Activated gamma-delta T cell treated with anti-CD3 and anti-CD28 coated beads, Interleukin-2, amount 50 U/mL, for 16 hours (primary cell): ENCODE data around the gene MARCHF5.
A peak's percentile ranks its signal among the peaks of the same experiment; 100 is the strongest.

Experiments used
- DNase-seq: peaks from one replicate; pipeline ENCODE4 v3.0.0-alpha.2; 2020; ENCODE audit warnings: low read depth

MARCHF5 gene

DNA sequence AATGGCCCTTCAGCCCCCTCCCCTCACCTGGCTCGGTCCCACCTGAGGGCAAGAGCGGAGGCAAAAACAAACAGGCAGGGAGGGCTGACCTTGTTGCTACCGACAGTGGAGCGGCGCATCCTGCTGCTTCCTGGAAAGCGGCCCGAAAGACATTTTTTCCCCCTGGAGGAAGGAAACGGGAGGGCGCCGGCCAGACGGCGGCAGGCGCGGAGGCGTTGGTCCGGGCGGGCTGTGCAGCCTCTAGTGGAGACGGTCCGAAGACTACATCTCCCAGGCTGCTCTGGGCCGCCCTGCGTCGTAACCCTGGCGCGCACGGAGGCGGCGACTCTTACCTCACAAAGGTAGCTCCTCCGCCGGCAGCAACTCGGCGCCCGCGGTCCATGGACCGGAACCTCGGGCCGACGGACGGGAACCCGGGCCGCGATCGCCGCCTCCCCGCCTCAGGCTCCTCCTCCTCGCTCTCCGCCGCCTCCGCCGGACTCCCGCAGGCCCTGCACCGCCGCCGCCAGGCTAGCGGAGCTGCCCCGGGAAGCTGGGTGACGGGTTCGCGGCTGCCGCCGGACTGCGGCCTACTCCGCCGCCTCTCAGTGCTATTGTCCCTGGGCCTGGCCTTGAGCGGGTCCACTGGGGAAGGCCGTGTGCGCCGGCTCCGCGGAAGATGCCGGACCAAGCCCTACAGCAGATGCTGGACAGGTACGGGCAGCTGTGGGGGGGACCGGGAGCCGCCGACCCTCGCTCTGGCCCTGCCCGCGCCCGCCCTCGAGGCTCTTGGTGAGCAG, at the start of gene MARCHF5, which contains the start of gene CPEB3:
Gene MARCHF5, plus strand, starts transcription at position 331 of the 779 bp plus-strand sequence. Its CDS starts 328 bp downstream, at position 659.
Gene CPEB3, minus strand, starts transcription at position 242 of the 779 bp plus-strand sequence. CDS start 50,728 bp downstream, outside the sequence.
- DNase-seq = peak; percentile 86

DNA sequence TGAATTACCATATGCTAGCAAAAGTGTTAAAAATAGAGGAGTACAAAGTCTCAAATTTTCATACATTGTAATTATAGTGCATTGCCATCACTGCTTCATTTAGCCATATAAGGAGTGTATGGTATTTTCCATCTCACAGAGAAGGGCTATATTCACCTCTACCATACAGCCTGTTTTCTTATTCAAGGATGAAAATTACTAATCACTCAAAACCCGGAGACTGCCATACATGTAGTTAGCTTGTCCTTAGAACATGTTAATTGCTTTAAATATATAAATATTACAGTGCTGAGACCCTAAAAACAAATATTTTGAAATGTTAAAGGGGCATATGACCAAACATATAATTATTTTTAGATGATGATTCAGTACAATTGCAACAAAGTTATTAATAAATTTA, 49.5 kb upstream of the MARCHF5 start:
- DNase-seq = no peak

DNA sequence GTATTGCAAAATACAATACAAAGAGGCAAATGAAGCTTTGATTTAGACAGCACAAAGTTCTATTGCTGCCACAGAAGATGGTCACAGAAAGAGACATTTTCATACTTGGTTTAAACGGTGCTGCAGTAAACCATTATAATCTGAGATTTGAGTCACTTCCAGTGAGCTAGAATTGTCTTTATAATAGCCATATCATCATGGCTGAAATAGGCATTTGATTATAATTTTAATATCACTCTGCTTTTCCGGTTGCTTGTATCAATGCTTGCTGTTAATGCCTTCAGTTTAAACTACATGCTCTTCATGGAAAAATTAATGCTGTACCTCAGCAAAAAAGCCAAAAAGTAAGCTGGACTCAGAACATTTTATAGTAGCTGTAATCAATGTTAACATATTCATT, 48.6 kb upstream of the MARCHF5 start:
- DNase-seq = no peak

GRCh38 chr10:92242910-92243671, 47.9 kb upstream of the MARCHF5 start:
- no peak for DNase-seq

DNA sequence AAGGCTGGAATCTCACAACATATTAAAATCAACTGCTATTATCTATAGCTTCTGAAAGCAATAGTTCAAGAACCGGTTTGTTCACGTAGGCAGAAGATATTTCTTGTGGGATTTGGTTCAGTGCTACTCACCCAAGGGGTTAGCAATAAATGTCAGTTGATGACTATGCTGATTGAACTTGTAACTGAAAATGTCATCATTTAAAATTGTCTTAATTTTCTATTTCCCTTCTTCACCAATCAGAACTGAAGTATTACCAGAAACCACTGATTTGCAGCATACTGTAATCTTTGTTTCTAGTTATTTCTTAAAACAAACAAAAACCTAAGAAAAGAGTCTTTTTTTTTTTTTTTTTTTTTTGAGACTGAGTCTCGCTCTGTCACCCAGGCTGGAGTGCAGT, 46.2 kb upstream of the MARCHF5 start:
- no peak for DNase-seq

DNA sequence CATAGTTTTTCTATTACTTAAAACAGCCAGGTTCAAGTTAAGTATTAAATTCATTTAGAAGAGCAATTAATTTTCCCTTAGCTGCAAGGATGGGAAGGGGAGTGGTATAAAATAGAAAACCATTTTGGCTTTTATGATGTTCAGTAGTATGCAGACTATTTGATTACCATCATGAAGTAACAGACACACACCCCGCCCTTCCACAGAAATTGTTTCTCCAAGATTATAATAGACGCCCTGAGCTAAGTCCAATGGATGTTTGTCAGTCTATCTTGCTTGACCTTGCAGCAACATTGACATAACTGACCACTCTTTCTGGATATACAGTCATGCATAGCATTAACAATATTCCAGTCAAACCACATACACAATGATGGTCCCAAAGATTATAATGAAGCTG, 42.4 kb upstream of the MARCHF5 start:
- no peak for DNase-seq

DNA sequence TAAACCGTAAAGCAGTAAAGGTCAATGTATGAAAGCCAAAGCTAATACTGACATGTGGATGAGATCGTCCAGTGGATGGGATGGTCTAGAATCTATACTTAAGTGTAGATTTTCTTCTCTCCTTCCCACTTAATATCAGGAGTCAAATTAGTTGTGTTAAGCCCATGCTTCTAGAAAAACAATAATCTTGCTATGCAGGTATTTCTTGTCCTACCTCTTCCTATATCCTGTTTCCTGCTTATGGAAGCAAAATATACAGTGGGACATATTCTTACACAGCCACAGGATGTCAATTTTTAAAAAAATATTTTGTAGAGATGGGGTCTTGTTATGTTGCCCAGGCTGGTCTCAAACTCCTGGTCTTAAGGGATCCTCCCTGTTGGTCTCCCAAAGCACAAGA, 27.6 kb upstream of the MARCHF5 start:
- DNase-seq = no peak

DNA sequence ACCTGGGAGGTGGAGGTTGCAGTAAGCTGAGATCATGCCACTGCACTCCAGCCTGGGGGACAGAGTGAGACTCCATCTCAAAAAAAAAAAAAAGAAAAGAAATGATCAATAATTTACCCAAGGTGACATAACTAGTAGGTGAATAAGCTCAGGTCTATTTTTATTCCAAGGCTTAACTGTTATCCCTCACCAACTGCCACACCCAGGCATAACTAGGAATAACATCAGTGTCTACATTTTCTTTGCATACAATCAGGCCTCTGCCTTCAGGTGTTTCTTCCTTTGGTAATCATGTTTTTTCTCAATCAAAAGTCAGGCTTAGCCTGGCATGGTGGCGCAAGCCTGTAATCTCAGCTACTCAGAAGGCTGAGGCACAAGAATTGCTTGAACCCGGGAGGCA, 26.7 kb upstream of the MARCHF5 start:
- DNase-seq = no peak

- no peak for DNase-seq
These were observed 25.2 kb upstream of the MARCHF5 start for GRCh38 chr10:92265687-92266258.

DNA sequence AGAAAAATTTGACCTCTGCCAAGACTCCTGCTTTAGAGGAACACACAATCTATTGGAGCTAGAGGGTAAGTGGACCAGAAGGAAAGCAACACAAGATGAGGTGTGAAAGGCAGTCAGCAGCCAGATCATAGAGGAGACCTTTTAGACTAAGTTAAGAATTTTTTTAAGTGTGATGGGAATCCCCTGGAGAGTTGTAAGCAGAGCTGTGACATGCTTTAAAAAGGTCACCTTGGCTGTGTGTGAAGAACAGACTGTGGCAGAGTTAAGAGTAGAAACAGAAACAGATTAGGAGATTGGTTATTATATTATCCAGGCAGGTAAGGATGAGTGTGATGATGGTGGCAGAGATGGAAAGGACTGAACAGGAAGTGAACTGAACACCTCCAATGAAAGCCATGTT, 23.6 kb upstream of the MARCHF5 start:
- DNase-seq = no peak

DNA sequence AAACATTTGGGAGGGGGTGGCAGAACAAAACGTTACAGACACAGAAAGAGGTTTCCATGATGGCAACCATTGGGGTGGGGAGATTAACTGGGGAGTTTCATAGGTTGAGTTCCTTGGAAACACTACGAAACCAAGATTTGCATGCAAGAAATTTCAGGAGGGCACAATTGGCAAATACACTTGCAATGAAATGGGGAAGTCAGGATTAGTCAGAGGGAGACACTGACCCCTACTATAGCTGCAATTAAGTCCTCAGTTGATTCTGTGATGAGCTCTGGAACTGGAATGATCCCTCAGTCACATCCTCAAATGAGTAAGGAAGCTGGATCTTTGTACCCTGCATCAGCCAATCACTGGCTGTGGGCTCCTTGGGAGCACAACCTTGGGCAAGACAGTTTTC, 22.2 kb upstream of the MARCHF5 start:
- no peak for DNase-seq

- no peak for DNase-seq
These were observed 16.9 kb upstream of the MARCHF5 start for GRCh38 chr10:92274071-92274470.

DNA sequence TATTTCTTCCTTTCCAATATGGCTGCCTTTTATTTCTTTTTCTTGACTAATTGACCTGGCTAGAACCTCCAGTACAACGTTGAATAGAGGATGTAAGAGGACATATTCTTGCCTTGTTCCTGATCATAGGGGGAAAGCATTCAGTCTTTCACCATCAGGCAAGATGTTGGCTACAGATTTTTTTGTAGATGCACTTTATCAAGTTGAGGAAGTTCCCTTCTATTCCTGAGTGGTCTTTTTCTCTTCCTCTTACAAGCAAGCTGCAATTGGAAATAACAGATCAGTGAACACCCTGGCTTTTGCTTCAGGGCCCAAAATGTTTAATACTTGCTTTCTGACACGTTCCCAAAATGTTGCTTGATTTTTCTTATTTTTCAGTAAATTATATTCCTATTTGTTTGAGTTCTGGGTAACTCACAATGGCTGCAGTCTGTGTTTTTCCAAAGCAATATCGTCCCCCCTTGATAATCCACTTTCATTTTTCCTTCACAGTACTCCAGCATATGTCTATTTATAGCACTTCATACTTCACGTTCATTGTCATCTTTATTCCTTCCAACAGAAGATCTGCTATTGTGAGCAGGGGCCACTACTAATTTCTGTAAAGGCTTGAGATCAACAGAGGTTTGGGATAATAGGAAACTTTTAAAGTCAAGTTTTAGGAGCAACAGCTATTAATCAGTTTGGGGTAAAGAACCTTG, 11.8 kb upstream of the MARCHF5 start:
- no peak for DNase-seq

DNA sequence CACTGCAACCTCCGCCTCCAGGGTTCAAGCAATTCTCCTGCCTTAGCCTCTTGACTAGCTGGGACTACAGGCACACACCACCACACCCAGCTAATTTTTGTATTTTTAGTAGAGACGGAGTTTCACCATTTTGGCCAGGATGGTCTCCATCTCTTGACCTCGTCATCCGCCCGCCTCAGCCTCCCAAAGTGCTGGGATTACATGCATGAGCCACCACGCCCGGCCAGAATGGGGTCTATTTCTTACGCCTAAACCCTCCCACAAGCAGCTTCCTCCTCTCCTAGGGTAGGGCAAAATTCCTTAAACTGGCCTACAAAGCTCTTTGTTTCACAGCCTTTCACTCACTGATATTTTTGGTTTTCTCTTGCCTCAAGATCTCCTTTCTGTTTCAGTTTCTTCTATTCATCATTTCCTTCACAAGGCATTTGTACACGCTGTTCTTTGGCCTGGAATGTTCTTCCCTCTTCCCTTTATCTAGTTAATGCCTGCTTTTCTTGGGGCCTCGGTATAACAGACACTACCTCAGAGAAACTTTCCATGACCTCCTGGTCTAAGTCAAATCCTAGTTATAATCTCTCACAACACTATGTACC, 6.8 kb upstream of the MARCHF5 start:
- DNase-seq = no peak

GRCh38 chr10:92290076-92290836, 711 bp upstream of the MARCHF5 start:
- DNase-seq = peak; percentile 5

- DNase-seq = no peak
These were observed 574 bp downstream of the MARCHF5 start for GRCh38 chr10:92291616-92291865.

- peak; percentile 7 for DNase-seq
These were observed 1.2 kb downstream of the MARCHF5 start for GRCh38 chr10:92291921-92292845.

GRCh38 chr10:92298487-92298886, 7.5 kb downstream of the MARCHF5 start:
- no peak for DNase-seq

- DNase-seq = no peak
These were observed 12.1 kb downstream of the MARCHF5 start for GRCh38 chr10:92303096-92303495.

- no peak for DNase-seq
These were observed 13.1 kb downstream of the MARCHF5 start for GRCh38 chr10:92304061-92304460.
